ENCODE results near the gene PCSK4. TPM values are rescaled to one million over a fixed set of nuclear protein-coding genes. Genes with fewer than 3 reads are reported as not detected.

The PCSK4 gene
- total RNA-seq, 1 experiment from 2014 or later = 3.9 TPM

GRCh38 chr19:1457031-1457739, 33.0 kb downstream of the PCSK4 start:
- peaks cover 5% of the 10 kb centered on the region for H3K27me3 ChIP-seq (ENCODE audit: low read length)
- ATAC-seq (no peak), DNase-seq (no peak)

DNA sequence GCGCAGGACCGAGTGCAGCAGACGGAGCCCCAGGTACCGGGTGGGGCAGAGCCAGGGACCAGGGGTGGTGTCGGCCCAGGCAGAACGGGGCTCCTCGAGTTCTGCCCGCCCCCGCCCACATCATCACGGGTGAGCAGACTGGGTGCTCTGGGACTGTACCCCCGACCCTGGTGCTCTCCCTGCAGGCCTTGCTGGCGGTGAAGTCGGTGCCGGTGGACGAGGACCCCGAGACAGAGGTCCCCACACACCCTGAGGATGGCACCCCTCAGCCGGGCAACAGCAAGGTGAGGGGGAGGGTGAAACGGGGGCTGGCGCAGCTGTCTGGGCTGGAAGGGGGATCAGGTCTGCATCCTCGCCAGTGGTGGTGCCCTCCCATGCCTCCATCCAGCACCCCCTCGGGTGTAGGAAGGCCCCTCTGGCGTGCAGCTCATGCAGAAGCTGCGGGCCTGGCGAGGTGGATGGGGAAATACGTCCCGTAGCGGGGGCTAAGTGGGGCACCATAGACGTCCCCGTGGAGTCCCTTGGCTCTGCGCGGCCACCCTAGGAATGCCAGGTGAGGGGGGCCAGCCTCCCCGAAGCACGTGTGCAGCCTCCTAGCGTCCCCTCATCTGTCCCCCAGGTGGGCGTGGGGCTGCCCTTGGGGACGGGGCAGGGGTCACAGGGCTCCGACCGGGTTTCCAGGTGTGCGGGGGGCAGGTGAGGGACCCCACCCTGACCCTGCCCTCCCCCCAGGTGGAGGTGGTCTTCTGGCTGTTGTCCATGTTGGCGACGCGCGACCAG, 33.8 kb downstream of the PCSK4 start:
- Histone ChIP-seq H2AFZ (ENCODE audit: low read length) (no peak overlapping the region), H3K9me2 (replicated peaks; ENCODE audit: low read length) (no peaks in the 10 kb centered on the region), H3F3A (ENCODE audit: low read length, unreplicated experiment) (no peaks in the 10 kb centered on the region), H3K4me3 (ENCODE audit: low read length) (no peak overlapping the region), H4K20me1 (ENCODE audit: low read length) (no peaks in the 10 kb centered on the region), H3K27ac (ENCODE audit: low read length) (no peak overlapping the region), H3K79me2 (ENCODE audit: low read length) (no peaks in the 10 kb centered on the region), H3K36me3 (ENCODE audit: low read depth, low read length) (no peaks in the 10 kb centered on the region), H3K4me2 (ENCODE audit: low read length) (no peak overlapping the region), H3K27me3 (ENCODE audit: low read length) (peaks cover 7% of the 10 kb centered on the region), H3K9me3 (ENCODE audit: low read length) (no peaks in the 10 kb centered on the region), H3K9ac (ENCODE audit: low read length) (no peak overlapping the region), H3K4me1 (ENCODE audit: insufficient read depth, low read length) (peaks cover 10% of the 10 kb centered on the region; the same call in 1 of the 2 replicates)
- CTCF ChIA-PET = interaction anchor here (0.9 kb wide), 1 partner anchor 90 kb away, joined by 4 read pairs; no protein-coding TSS in a partner anchor
- POLR2A ChIA-PET (ENCODE audit: unreplicated experiment) = interaction anchor here (0.6 kb wide), 1 partner anchor 430 kb away, joined by 11 read pairs; the partner anchor contains the start of gene CNN2
- intact Hi-C loops (cut with micrococcal nuclease) = no loop called here
- DNase-seq = no peak
- BruUV-seq (replicated peaks) = no TSS peak
- TF ChIP-seq EZH2phosphoT487 (IDR thresholded peaks at IDR 0.05; ENCODE audit: borderline replicate concordance, low read length) = no peak
- TF ChIP-seq, protein P1, sequence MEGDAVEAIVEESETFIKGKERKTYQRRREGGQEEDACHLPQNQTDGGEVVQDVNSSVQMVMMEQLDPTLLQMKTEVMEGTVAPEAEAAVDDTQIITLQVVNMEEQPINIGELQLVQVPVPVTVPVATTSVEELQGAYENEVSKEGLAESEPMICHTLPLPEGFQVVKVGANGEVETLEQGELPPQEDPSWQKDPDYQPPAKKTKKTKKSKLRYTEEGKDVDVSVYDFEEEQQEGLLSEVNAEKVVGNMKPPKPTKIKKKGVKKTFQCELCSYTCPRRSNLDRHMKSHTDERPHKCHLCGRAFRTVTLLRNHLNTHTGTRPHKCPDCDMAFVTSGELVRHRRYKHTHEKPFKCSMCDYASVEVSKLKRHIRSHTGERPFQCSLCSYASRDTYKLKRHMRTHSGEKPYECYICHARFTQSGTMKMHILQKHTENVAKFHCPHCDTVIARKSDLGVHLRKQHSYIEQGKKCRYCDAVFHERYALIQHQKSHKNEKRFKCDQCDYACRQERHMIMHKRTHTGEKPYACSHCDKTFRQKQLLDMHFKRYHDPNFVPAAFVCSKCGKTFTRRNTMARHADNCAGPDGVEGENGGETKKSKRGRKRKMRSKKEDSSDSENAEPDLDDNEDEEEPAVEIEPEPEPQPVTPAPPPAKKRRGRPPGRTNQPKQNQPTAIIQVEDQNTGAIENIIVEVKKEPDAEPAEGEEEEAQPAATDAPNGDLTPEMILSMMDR (conservative IDR thresholded peaks at IDR 0.05; ENCODE audit: low read depth, low read length) = no peak
- no peak for TF ChIP-seq EZH2 (IDR thresholded peaks at IDR 0.05; ENCODE audit: low read length, unreplicated experiment)
- no peak for ATAC-seq

More at GRCh38 chr19:1457031-1457739, 33.0 kb downstream of the PCSK4 start:
- ChIA-PET CTCF (interaction anchor here (0.9 kb wide), 1 partner anchor 89 kb away, joined by 4 read pairs; no protein-coding TSS in a partner anchor), POLR2A (ENCODE audit: unreplicated experiment) (no interaction called here)
- no peak overlapping the region for H3K27ac ChIP-seq (ENCODE audit: low read length)
- TF ChIP-seq EZH2 (IDR thresholded peaks at IDR 0.05; ENCODE audit: low read length, unreplicated experiment) (no peak), EZH2phosphoT487 (IDR thresholded peaks at IDR 0.05; ENCODE audit: borderline replicate concordance, low read length) (no peak)
- TF ChIP-seq, protein P1 (conservative IDR thresholded peaks at IDR 0.05; ENCODE audit: low read depth, low read length) = no peak
- H3K4me3 ChIP-seq (ENCODE audit: low read length) = no peak overlapping the region
- H3K4me2 ChIP-seq (ENCODE audit: low read length) = no peak overlapping the region
- no peaks in the 10 kb centered on the region for H3F3A ChIP-seq (ENCODE audit: low read length, unreplicated experiment)
- H4K20me1 ChIP-seq (ENCODE audit: low read length) = no peaks in the 10 kb centered on the region
- no peak overlapping the region for H2AFZ ChIP-seq (ENCODE audit: low read length)
- peaks cover 10% of the 10 kb centered on the region; the same call in 1 of the 2 replicates for H3K4me1 ChIP-seq (ENCODE audit: insufficient read depth, low read length)
- intact Hi-C loops (cut with micrococcal nuclease) = no loop called here
- no peaks in the 10 kb centered on the region for H3K79me2 ChIP-seq (ENCODE audit: low read length)
- BruUV-seq (replicated peaks) = no TSS peak
- no peaks in the 10 kb centered on the region for H3K36me3 ChIP-seq (ENCODE audit: low read depth, low read length)
- H3K9me2 ChIP-seq (replicated peaks; ENCODE audit: low read length) = no peaks in the 10 kb centered on the region
- no peaks in the 10 kb centered on the region for H3K9me3 ChIP-seq (ENCODE audit: low read length)
- H3K9ac ChIP-seq (ENCODE audit: low read length) = no peak overlapping the region
